ENCODE data around the gene ZNF598. TPM values are rescaled to one million over a fixed set of nuclear protein-coding genes. Genes with fewer than 3 reads are reported as not detected.

The ZNF598 gene
- total and polyA plus RNA-seq, 2 of the 13 experiments (the other 11 are each of a cell fraction or from before 2014, with no cell fraction given) = 13.5 to 14.2 TPM

GRCh38 chr16:2008631-2009163, 924 bp downstream of the ZNF598 start (continued):
- TF ChIP-seq ZNF687 (CRISPR knock-in tag; IDR thresholded peaks at IDR 0.05) (peak; percentile 69), SNAI1 (CRISPR knock-in tag; IDR thresholded peaks at IDR 0.05; ENCODE audit: borderline replicate concordance) (no peak), RBM22 (optimal IDR thresholded peaks at IDR 0.05; ENCODE audit: low read length) (no peak), KAT7 (CRISPR knock-in tag; IDR thresholded peaks at IDR 0.05; ENCODE audit: borderline replicate concordance) (no peak), NFKB2 (CRISPR knock-in tag; IDR thresholded peaks at IDR 0.05; ENCODE audit: borderline replicate concordance) (peak; percentile 57; the same call in 1 of the 2 replicates), ATAD3A (CRISPR knock-in tag; IDR thresholded peaks at IDR 0.05) (no peak)

- H3K4me3 ChIP-seq (replicated peaks in 1 of 3; ENCODE audit: insufficient read depth in 1 of 3, low read depth in 2 of 3, low read length in 3 of 3) = peak overlapping the region; percentile 76 to 81 (median 79)
- DNase-seq (ENCODE audit: low spot score) = no peak
- TF ChIP-seq RFX1 (IDR thresholded peaks at IDR 0.05) = no peak
- TF ChIP-seq MLLT10 (CRISPR knock-in tag; IDR thresholded peaks at IDR 0.05) = no peak
- no peak for TF ChIP-seq NFKB2 (CRISPR knock-in tag; IDR thresholded peaks at IDR 0.05; ENCODE audit: borderline replicate concordance)
- no peak for TF ChIP-seq ETV6 (CRISPR knock-in tag; conservative IDR thresholded peaks at IDR 0.05)
- TF ChIP-seq ZNF550 (CRISPR knock-in tag; IDR thresholded peaks at IDR 0.05; ENCODE audit: borderline replicate concordance) = no peak
- TF ChIP-seq ZNF501 (CRISPR knock-in tag; IDR thresholded peaks at IDR 0.05) = no peak
- no peak for TF ChIP-seq TCF7 (IDR thresholded peaks at IDR 0.05; ENCODE audit: low read depth)
- TF ChIP-seq, protein P1, sequence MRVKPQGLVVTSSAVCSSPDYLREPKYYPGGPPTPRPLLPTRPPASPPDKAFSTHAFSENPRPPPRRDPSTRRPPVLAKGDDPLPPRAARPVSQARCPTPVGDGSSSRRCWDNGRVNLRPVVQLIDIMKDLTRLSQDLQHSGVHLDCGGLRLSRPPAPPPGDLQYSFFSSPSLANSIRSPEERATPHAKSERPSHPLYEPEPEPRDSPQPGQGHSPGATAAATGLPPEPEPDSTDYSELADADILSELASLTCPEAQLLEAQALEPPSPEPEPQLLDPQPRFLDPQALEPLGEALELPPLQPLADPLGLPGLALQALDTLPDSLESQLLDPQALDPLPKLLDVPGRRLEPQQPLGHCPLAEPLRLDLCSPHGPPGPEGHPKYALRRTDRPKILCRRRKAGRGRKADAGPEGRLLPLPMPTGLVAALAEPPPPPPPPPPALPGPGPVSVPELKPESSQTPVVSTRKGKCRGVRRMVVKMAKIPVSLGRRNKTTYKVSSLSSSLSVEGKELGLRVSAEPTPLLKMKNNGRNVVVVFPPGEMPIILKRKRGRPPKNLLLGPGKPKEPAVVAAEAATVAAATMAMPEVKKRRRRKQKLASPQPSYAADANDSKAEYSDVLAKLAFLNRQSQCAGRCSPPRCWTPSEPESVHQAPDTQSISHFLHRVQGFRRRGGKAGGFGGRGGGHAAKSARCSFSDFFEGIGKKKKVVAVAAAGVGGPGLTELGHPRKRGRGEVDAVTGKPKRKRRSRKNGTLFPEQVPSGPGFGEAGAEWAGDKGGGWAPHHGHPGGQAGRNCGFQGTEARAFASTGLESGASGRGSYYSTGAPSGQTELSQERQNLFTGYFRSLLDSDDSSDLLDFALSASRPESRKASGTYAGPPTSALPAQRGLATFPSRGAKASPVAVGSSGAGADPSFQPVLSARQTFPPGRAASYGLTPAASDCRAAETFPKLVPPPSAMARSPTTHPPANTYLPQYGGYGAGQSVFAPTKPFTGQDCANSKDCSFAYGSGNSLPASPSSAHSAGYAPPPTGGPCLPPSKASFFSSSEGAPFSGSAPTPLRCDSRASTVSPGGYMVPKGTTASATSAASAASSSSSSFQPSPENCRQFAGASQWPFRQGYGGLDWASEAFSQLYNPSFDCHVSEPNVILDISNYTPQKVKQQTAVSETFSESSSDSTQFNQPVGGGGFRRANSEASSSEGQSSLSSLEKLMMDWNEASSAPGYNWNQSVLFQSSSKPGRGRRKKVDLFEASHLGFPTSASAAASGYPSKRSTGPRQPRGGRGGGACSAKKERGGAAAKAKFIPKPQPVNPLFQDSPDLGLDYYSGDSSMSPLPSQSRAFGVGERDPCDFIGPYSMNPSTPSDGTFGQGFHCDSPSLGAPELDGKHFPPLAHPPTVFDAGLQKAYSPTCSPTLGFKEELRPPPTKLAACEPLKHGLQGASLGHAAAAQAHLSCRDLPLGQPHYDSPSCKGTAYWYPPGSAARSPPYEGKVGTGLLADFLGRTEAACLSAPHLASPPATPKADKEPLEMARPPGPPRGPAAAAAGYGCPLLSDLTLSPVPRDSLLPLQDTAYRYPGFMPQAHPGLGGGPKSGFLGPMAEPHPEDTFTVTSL (CRISPR knock-in tag; IDR thresholded peaks at IDR 0.05; ENCODE audit: borderline replicate concordance) = no peak
These were observed 1.6 kb downstream of the ZNF598 start for GRCh38 chr16:2008009-2008526.

More at GRCh38 chr16:2008009-2008526, 1.6 kb downstream of the ZNF598 start:
- no peak overlapping the region for H2AFZ ChIP-seq (ENCODE audit: low read length)
- POLR2A ChIA-PET = interaction anchor here (1.0 to 2.1 kb wide), 15 partner anchors 8 to 242 kb away, joined by 3 to 16 read pairs (median 5); partner anchors contain the start of genes GFER, NHERF2, RPS2 and TRAF7
- intact Hi-C loops (cut with micrococcal nuclease; ENCODE audit: unreplicated experiment) (no loop called here), in situ Hi-C loops (cut with HindIII; ENCODE audit: extremely low pct_ligation_motif_present, low pct_unique_long_range_greater_than_20kb) (no loop called here)
- H3K27ac ChIP-seq (ENCODE audit: extremely low read length, insufficient read depth, low read length) = no peak overlapping the region
- H3K4me2 ChIP-seq (ENCODE audit: low read depth, low read length) = peak overlapping the region; percentile 83
- H3K9ac ChIP-seq (ENCODE audit: insufficient read depth, low read depth, low read length) = peak overlapping the region; percentile 93
- H3K27me3 ChIP-seq (ENCODE audit: control insufficient read depth in 1 of 2, insufficient read depth in 2 of 2, low read length in 2 of 2) = no peaks in the 10 kb centered on the region
- H3K79me2 ChIP-seq (ENCODE audit: insufficient read depth, low read length) = peaks cover 52% of the 10 kb centered on the region
- no peaks in the 10 kb centered on the region for H3K9me3 ChIP-seq (ENCODE audit: low read length)
- peaks cover 3 to 4% of the 10 kb centered on the region in 2 experiments; a peak in 2 of 5 replicates for H3K36me3 ChIP-seq (replicated peaks in 1 of 2; ENCODE audit: control insufficient read depth in 1 of 2, insufficient read depth in 2 of 2, low read length in 2 of 2)
- CTCF ChIA-PET (ENCODE audit: low intra/inter-chr PET ratio, low total read pairs) = interaction anchor here (1.4 kb wide), 1 partner anchor 133 kb away, joined by 4 read pairs; no protein-coding TSS in a partner anchor
- peaks cover 67% of the 10 kb centered on the region for H3K4me1 ChIP-seq (ENCODE audit: insufficient read depth, low read length)
- no peak for ATAC-seq
- WGBS (ENCODE audit: low lambda C conversion rate) = 51% methylated on average over 12 of the region's 15 CpGs
- peaks cover 18% of the 10 kb centered on the region; the same call in 1 of the 2 replicates for H4K20me1 ChIP-seq (ENCODE audit: insufficient read depth, low read length)
- FAIRE-seq = no peak
- BruUV-seq (replicated peaks) = TSS peak; percentile 80

Measured in HepG2 (cell line).